Eye (tissue), 1 donor: ENCODE data around the gene FBXO2.

Source experiments
- DNase-seq: peaks from one replicate; pipeline ENCODE4 v3.0.0-alpha.2; 2015

Gene FBXO2

DNA sequence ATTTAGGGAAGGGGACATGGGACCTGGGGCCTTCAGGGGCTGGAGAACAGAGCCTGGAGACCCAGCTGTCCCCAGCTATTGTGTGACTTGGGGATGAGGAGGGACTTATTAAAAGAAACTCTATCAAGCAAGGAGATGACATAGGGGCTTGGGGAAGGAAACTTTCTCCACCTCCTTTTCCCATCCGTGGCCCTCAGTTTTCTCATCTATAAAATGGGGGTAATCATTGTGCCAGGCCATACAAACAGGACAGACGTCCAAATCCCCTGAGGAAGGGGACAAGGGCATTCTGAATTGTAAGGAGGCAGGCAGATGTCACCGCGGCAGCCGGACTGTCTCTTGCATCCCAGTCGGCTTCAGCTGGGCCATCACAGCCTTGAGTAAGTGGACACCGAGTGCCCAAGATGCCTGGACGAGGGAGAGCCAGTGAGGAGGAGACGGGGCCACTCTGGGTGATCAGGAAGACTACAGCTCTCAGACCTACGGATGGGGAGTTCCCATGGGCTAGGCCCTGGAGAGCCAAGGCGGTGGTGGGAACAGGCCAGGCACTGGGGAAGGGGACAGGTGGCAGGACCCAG is 1.9 kb downstream of the FBXO2 start:
- no peak for DNase-seq

DNA sequence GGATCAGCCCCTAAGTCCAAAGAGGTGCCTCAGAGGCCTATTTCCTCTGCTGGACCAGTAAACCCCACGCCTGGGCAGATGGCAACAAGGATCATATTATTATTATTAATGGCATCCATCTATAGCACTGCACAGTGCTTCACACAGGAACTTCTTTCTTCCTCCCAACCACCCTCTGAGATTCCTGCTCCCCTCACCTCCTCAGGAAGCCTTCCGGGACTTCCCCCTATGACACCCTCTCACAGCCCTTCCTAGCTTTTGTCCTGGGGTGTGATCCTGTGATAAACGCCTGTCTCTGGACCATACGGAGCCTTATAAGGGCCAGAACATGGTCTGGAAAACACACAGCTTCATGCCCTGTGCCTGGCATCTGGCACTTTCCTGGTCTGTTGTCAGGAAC is 3.2 kb downstream of the FBXO2 start:
- DNase-seq = no peak

DNA sequence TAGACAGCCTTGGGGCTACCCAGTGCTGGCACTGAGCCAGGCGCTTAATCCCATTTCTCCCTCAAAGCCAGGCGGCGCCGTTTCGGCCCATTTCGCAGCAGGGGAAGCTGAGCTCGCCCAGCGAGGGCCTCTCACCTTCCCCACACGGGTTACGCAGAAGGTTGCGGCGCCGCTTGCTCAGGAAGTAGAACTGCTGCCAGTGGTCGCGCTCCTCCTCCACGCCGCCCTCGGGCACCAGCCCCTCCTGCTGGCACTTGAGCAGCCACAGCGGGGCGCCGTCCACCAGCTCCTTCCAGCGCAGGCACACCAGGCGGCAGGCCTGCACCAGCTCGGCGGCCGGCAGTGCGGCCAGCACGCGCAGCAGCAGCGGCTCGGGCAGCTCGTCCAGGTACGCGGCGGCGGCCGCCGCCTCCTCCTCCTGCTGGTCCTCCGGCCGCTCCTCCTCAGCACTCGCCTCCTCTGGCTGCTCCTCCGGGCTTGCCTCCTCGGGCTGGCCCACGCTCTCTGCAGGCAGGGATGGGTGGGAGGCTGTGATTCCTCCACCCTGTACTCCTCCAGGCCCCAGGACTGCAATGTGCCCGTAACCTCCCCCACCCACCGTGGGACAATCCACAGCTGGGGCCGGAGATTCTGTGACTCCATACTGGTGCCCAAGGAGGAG is 3.8 kb downstream of the FBXO2 start:
- DNase-seq = peak; percentile 68

DNA sequence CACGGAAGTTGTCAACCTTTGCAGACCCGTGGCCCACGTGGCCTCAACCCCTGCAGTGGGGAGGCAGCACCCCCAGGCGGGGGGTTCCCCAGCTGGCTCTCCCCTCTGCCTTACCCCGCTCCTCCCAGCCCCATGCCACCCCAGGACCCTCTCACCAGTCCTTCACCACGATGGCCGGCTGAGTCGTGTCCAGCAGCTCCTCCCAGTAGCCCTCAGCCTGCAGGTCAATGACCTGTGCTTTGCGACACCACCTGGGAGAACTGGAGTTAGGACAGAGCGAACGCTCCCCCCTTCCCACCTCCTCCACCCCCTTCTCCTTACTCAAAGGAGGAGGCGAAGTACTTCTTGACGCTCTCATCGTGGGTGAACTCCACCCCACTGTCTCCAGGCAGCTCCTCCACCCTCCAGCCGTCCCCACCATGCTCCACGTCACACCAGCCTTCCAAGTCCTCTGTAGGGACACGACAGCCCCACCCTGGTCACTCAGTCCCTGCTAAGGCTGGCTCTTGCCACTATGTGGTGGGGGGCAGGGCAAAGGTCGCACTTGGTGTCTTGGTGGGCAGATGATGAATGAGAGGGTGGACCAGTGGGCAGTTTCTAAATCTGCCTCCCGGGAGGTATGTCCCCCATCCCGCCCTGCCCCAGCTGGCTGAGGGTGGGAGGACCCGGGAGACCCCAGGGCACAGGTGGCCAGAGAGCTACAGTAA is 4.5 kb downstream of the FBXO2 start:
- no peak for DNase-seq

DNA sequence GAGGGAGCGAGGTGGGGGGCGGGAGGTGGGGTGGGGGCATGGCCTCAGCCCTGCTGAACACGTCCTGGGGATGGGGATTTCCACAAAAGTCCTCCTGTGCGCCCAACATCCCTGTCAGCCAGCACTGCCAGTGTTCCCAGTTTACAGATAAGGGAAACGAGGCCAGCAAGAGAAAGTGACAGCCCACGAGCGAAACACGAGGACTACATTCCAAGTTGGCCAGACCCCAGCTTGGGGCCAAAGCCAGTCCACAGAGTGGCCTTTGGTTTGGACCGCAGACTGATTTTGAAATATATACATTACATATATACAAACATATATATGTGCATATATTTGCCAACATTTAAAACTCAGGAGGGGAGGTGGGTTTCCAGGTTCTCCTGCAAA is 5.0 kb downstream of the FBXO2 start:
- DNase-seq = no peak

DNA sequence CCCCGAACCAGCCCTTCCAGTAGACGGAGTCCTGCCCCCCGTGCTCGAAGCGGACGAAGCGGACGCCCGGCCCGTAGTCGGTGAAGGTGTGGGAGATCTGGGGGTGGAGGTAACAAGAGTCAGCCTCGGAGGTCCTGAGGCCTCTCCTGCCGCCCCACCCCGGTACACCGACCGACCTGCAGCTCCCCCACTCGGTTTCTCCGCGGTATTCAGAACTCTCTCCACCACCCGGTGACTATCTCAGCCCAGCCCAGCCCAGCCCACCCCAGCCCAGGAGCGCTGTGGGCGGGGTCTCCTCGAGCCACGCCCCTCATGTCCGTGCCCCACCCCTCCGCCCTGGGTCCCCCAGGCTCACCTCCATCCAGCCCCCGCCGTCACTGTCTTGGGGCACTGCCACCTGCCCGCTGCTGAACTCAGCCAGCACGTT is 5.5 kb downstream of the FBXO2 start:
- no peak for DNase-seq

DNA sequence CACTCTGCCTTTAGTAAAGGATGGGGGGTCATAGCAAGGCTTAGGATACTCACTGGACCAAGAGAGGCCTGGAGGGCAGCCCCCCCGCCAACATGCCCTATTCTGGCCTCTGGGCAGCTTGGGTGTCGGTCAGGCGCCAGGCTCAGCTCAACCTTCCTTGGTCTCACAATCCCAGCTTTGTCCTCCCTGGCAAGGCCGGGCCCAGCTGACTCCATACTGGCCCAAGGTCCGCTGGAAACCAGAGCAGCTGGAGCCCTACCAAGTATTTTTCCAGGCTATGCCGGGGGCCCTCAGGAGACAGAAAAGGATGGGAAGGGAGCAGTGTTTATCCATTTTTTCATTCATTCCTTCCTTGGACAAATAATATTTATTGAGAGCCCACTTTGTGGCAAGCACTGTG is 6.2 kb downstream of the FBXO2 start:
- DNase-seq = no peak

DNA sequence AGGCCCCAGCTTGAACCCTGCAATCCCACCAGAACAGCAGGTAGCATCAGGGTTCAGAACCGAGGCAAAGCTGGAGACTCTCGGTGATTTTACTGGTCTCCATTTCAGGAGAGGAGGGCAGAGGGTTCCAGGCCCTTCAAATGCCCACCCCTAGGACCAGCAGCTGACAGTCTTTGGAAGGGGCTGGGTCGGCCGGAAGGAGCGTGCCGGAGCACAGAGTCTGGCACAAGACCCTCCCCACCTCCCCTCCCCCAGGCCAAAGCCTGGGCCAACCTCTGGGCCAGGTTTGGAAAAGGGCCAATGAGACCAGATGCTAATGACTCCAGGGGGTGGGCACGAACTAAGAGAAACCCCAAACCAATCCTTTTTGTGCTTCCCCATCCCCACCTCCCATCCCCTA is 6.9 kb downstream of the FBXO2 start:
- no peak for DNase-seq

DNA sequence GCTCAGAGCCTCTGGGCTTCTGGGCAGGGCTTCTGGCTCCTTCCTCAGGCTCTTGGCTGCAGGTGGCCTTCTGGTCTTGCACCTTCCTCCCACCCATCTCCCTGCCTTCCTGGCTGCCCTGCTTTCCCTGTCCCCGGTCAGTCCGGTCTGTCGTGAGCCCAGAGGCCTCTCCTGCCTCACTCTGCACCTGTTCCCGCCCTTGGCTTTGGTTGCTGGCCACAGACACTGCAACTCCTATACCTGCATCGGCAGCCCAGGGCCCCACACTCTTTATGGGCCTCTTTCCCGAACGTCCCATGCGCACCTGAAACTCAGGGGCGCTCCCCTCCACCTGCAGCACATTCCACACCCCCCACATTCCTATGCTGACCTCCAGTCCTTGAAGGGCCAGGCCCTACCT is 7.9 kb downstream of the FBXO2 start:
- no peak for DNase-seq

DNA sequence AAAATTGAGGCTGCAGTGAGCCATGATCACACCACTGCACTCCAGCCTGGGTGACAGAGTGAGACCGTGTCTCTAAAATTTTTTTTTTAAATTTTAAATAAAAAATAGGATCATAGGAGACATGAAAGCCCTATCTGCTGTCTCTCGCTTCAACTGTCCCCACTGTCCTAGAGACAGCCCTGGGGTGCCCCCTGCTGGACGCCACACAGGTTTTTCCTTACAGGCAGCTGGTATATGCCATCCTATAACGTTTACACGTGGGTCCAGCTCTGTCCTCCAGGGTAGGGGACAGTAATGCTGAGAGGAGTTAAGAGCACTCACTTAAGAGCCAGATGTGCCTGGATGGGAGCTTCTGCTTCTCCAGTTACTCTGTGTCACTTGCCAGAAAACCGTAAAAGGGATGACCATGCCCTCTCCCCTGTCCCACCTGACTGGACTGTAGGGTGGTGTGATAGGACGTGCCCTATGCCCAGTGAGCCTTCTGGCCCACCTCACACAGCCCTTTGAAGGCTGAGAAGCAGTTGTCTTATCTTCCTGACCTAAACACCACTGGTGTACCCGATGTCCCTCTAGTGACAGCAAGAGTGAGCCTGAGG is 8.5 kb downstream of the FBXO2 start:
- DNase-seq = peak; percentile 92

DNA sequence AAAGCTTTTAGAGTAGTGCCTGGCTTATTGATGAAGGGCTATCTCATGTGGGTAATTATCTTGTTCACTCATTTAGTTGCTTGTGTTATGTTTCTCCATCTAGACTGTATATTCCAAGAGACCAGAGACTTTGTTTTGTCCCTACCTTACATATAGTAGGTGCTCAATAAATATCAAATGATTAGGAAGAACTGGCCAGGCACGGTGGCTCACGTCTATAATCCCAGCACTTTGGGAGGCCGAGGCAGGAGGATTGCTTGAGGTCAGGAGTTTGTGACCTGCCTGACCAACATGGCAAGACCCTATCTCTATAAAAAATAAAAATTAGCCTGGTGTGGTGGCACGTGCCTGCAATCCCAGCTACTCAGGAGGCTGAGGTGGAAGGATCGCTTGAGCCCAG is 9.0 kb downstream of the FBXO2 start:
- no peak for DNase-seq

DNA sequence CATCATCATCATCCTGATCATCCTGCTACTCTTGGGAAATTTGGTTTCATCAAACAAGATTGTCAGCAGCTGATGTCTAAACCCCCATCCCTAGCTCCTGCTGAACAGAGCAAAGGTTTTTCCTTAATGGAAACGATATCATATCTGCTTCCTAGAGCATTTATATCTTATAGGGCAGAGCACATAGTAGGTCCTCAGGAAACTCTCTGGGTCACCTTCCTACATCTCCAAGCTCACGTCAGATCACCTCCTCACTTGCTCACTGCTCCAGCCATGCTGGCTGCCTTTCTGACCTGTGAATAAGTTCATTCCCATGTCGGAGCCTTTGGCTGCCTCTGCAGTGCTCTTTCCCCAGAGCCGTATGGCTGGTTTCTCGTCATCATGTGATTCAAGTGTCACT is 10.4 kb downstream of the FBXO2 start:
- no peak for DNase-seq

DNA sequence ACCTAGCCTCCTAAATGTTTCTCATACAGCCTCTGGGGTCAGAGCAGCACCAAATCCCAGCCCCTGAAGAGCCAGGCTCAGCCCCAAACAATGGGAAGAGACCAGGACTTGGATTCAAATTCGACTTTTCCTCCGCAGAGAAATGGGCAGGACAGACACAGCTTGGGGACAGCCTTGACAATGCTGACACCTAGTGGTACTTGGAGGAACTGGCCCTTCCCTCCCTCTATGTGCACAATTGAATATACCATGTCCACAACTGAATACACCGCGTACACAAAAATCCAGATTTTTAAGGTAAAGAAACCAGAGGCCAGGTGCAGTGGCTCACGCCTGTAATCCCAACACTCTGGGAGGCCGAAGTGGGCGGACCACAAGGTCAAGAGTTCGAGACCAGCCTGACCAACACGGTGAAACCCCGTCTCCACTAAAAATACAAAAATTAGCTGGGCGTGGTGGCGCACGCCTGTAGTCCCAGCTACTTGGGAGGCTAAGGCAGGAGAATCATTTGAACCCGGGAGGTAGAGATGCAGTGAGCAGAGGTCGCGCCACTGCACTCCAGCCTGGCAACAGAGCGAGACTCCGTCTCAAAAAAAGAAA is 11.7 kb downstream of the FBXO2 start:
- DNase-seq = peak; percentile 89

DNA sequence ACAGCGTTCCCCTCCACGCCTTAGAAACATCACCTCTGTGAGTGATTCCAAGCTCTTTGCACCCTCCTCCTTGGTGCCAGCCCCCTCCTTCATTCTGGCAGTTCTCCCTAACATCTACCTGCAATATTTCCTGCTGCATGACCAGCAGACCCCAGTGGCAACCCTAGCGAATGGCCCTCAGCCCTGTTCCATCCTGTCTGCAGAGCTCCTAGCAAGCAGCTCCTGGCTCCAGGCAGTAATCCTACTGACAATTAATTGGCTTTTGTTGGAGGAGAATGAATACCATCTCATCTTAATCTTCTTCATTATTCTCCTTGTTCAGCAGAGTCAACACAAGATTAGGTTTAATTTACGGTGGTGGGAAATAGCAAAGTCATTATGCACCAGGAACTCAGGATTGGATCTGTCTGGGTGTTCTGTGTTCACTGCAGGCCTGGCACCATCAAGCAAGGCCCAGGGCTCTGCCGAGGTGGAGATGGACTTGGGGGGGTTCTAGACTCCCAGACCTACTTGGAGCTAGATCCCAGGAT is 12.4 kb downstream of the FBXO2 start:
- no peak for DNase-seq

DNA sequence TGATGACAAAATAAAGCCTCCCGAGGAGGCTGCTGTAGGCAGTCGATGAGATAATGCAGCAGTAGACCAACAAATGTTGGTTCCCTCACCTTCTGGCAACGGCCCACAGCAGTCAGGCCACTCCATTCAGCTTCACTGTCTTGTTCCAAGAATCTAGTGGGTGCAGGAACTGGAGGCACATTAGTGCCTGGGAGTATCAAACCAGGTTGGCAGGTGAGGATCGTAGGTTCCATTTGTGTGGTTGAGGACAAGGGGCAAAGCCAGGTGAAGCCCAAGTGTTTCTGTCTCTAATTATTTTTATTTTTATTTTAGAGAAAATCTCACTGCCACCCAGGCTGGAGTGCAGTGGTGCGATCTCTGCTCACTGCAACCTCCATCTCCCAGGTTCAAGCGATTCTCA is 13.3 kb downstream of the FBXO2 start:
- no peak for DNase-seq

DNA sequence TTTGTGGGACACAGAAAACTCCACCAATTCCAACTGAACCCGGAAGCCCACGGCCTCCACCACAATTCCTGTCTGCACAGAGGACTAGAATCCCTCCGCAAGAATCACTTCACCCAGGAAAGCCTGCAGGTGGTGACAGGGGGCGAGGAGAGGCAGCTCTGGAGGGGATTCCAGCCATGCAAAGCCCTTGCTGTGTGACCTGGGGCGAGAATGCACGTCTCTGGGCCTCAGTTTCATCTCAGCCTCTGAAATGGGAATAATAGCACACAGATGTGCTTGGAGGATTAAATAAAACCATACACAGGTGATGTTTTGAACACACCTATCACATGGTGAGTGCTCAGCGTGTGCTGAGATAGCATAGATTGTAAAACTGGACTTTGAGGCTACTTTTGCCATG is 14.1 kb downstream of the FBXO2 start:
- no peak for DNase-seq

DNA sequence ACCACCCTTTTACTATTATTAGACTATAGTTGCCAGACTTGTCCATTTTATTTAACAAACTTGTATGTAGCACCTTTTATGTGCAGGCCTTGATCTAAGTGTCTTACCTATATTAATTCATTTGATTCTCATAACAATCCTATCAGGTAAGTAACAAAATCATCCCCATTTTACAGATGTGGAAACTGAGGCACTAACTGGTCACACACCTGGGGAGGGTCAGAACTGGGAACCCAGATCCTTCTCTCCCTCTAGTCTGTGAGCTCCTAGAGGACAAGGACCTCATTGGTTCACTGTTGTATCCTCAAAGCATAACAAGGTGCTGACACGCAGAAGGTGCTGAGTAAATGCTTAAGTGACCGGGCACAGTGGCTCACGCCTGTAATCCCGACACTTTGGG is 14.9 kb downstream of the FBXO2 start:
- no peak for DNase-seq

DNA sequence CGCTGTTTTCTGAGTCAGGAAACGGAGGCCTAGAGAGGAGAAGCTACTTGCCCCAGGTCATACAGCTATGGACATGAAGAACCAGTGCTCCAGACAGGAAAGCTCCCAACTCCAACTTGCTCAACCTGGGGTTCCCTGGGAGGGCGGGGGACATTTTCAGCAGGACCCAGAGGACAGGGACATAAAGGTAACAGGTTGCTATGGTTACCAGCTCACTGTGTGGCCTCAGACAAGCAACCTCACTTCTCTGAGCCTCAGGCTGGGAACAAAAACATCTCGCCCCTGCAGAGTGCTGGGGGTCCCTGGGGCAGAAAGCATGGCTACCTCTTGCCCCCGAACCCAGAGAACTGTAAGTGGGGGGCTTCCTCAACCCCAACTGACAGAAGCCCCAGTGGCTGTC is 16.1 kb downstream of the FBXO2 start:
- no peak for DNase-seq

DNA sequence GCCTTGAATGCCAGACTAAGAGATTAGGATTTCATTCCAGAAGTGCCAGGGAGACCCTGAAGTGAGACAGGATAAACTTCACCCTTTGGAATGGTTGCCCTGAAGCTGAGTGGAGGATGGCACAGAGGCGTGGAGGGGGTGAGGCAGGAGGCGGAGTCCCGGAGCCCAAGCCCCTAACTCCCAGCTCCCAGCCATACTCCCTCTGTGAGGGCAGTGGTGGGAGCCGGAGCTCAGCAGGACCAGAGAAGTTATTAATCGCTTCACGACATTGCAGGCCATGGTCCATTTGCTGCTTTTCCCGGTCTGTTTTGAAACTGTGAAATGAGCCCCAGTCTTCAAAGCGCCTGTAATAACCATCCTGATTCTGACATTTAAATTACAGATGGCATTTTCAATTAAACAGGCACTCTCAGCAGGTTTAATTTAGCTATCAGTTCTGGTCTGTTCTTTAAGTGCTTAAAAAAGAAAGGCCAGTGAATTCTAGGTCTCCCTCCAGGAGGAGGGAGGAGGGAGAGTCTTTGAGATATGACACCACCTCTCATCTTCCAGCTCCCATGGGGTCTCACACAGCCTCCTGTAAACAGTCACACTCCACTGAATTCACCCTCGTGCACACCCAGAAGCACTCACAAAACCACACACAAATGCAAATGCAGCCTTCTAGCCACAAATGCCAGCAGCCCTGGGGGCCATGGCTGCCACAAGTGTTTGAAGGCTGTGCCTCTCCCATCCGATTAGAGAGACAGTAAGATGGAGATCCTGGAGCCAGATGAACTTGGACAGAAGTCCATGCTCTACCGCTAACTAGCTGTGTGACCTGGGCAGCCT is 19.6 kb downstream of the FBXO2 start:
- DNase-seq = no peak

DNA sequence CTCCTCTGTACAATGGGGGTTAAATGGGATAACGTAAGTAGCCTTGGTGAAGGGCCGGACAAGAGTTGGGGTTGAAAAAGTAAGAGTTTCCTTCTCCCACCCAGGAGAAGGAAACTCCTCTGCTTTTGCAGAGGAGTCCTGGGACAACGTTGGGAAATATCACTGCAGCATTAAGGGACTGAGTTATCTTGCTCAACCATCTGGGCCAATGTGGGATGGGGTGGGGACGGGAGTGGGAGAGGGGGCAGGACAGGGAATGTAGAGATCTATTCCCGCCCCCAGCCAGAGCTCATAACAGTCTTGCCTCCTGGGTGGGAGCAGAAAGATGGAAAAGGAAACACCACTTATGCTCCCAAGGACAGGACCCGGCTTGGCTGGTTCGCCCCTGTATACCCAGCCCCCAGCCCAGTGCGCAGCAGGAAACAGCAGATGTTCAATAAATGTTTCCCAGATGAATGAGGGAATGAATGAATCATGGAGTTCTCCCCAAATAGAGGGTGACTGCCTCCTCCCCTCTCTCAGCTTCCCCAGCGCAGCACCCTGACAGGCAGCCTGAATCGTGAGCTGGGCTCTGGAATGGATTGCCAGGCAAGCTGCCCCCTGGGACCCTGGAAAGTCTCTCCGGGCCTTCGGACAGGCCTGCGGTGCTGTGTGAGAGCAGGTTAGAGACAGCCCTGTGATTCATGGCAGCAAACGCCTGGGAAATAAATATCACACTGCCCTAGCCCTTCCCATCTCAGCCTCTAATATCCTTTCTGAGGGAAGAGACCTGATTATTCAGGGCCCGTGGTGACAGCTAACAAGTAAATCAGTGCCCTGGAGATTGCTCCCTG is 24.8 kb downstream of the FBXO2 start:
- DNase-seq = no peak

DNA sequence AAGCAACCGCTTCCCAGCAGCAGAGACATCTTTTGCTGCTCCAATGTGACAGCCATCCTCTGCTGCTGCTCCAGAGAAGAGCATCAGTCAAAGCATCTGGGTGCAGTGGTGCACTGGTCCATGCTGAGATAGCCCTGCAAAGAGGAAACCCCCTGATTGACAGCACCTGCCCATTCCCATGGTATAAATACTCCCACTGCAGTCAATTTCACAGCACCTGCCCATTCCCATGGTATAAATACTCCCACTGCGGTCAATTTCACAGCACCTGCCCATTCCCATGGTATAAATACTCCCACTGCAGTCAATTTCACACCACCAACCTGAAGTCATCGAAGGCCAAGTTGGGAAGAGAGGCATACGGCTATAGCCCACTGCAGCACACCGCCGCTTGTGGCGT is 25.5 kb downstream of the FBXO2 start:
- DNase-seq = no peak

DNA sequence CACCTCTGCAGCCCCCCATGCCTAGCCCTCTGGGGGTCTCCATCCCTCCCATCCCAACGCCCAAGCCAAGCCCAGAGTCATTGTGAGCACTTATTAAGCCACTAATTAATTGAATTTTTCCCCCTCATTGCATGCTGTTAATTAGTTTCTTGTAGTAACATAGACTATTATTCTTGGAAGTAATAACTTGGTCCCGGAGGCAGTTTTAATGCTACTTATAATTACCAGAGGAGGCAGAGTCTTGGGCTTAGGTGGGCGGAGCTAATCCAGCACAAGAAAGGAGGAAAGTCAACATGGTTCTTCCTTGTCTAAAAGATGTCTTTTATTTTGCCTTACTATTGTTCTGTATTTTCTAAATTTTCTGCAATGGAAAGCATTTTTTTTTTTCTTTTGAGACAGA is 27.7 kb downstream of the FBXO2 start:
- DNase-seq = no peak
